Panc1 (cell line): Measurements from ENCODE around the gene PTER.

Experiments used
- POLR2AphosphoS5 ChIP-seq: IDR thresholded peaks from 2 replicates; pipeline ENCODE4 v1.6.1; 2012; ENCODE audit warnings: mild to moderate bottlenecking, low read depth, low read length, moderate library complexity
- TCF7L2 ChIP-seq: IDR thresholded peaks from 2 replicates; pipeline ENCODE4 v1.6.1; 2011; ENCODE audit warnings: mild to moderate bottlenecking, low read depth, low read length, inconsistent platforms
- TF ChIP-seq, protein P1 (sequence below): fragments of 450-650 bp; IDR thresholded peaks from 2 replicates; pipeline ENCODE4 v1.5.1; 2017; ENCODE audit warnings: mild to moderate bottlenecking
- TF ChIP-seq, protein P2 (sequence below), 2 experiments: IDR thresholded peaks; 2 replicates each; pipeline ENCODE4 v1.6.1; 2011 to 2012; ENCODE audit warnings: low read depth in 2 of 2, control low read depth in 1 of 2, low read length in 1 of 2, mild to moderate bottlenecking in 1 of 2, moderate library complexity in 1 of 2; ENCODE audit not compliant: insufficient read depth in 1 of 2

DNA sequence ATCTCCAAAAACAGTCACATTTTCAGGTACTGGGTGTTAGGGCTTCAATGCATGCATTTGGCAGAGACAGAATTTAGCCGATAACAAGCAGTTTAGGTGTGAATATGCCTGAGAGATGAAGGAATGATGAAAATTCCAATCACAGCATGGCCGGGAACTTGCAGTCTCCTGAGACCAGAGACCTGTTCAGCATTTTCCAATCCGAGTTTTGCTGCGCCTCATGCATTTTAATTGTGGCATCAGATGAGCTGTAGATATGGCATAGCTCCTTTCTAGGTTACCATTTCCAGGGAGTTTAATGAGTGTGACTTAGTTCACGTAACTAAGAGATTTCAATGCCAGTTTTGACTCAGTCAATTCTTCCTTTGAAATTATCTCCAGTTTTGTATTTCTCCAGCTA is 99.3 kb downstream of the PTER start:
- TF ChIP-seq, protein P1, sequence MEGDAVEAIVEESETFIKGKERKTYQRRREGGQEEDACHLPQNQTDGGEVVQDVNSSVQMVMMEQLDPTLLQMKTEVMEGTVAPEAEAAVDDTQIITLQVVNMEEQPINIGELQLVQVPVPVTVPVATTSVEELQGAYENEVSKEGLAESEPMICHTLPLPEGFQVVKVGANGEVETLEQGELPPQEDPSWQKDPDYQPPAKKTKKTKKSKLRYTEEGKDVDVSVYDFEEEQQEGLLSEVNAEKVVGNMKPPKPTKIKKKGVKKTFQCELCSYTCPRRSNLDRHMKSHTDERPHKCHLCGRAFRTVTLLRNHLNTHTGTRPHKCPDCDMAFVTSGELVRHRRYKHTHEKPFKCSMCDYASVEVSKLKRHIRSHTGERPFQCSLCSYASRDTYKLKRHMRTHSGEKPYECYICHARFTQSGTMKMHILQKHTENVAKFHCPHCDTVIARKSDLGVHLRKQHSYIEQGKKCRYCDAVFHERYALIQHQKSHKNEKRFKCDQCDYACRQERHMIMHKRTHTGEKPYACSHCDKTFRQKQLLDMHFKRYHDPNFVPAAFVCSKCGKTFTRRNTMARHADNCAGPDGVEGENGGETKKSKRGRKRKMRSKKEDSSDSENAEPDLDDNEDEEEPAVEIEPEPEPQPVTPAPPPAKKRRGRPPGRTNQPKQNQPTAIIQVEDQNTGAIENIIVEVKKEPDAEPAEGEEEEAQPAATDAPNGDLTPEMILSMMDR: no peak
- TF ChIP-seq TCF7L2: no peak
- TF ChIP-seq POLR2AphosphoS5: no peak
- TF ChIP-seq, protein P2, sequence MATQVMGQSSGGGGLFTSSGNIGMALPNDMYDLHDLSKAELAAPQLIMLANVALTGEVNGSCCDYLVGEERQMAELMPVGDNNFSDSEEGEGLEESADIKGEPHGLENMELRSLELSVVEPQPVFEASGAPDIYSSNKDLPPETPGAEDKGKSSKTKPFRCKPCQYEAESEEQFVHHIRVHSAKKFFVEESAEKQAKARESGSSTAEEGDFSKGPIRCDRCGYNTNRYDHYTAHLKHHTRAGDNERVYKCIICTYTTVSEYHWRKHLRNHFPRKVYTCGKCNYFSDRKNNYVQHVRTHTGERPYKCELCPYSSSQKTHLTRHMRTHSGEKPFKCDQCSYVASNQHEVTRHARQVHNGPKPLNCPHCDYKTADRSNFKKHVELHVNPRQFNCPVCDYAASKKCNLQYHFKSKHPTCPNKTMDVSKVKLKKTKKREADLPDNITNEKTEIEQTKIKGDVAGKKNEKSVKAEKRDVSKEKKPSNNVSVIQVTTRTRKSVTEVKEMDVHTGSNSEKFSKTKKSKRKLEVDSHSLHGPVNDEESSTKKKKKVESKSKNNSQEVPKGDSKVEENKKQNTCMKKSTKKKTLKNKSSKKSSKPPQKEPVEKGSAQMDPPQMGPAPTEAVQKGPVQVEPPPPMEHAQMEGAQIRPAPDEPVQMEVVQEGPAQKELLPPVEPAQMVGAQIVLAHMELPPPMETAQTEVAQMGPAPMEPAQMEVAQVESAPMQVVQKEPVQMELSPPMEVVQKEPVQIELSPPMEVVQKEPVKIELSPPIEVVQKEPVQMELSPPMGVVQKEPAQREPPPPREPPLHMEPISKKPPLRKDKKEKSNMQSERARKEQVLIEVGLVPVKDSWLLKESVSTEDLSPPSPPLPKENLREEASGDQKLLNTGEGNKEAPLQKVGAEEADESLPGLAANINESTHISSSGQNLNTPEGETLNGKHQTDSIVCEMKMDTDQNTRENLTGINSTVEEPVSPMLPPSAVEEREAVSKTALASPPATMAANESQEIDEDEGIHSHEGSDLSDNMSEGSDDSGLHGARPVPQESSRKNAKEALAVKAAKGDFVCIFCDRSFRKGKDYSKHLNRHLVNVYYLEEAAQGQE (IDR thresholded peaks at IDR 0.05; ENCODE audit: insufficient read depth in 1 of 2, low read depth in 2 of 2, low read length in 1 of 2): no peak
